ENCODE data around the gene CHD9.

- TF ChIP-seq POLR2AphosphoS5 (IDR thresholded peaks at IDR 0.05) (no peak), POLR2A (IDR thresholded peaks at IDR 0.05) (no peak)
- TF ChIP-seq, protein P1, sequence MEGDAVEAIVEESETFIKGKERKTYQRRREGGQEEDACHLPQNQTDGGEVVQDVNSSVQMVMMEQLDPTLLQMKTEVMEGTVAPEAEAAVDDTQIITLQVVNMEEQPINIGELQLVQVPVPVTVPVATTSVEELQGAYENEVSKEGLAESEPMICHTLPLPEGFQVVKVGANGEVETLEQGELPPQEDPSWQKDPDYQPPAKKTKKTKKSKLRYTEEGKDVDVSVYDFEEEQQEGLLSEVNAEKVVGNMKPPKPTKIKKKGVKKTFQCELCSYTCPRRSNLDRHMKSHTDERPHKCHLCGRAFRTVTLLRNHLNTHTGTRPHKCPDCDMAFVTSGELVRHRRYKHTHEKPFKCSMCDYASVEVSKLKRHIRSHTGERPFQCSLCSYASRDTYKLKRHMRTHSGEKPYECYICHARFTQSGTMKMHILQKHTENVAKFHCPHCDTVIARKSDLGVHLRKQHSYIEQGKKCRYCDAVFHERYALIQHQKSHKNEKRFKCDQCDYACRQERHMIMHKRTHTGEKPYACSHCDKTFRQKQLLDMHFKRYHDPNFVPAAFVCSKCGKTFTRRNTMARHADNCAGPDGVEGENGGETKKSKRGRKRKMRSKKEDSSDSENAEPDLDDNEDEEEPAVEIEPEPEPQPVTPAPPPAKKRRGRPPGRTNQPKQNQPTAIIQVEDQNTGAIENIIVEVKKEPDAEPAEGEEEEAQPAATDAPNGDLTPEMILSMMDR (IDR thresholded peaks at IDR 0.05), result no peak
Observed at GRCh38 chr16:53341792-53342191, 287.0 kb downstream of the CHD9 start.

All from prostate gland (tissue), 2 donors.